ENCODE measurements around the gene CDK2AP2. TPM values are rescaled to one million over a fixed set of nuclear protein-coding genes. Genes with fewer than 3 reads are reported as not detected.

CDK2AP2 gene
- total RNA-seq, 4 donors from 2014 or later, result 90.0 to 240 (median 148) TPM

DNA sequence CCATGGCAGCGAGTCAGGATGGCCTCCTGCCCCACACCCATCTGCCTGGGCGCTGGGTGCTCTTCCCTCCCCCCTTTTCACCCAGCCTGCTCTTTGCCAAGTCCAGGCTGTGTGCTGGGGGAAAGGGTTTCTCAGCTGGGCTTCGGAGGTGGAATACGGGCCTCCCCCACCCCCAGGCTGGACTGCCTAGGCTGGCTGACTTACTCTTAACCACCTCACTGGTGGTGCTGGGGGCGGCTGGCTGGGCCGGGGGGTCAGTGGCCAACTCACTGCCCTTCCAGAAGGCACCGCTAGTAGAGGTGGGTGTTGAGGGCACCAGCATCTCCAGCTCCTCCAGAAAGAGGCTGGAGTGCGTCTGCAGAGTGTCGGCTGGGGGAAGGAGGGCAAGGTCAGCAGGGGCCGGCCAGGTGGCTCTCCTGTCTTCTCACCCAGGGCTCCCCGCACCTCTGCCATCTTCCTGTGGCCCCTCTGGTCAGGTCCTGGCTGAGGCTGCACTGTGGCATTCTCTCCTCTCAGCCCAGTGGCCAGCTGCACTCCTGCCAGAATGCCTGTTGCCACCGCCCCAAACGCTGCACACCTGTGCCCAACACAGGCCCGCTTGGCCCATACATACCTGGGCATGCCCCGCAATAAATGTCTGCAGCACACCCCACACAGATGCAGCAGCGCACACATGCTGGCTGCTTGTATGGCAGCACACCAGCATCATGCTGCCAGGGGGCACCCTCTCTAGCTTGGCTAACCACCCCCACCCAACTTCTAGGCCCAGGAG lies 12.5 kb downstream of the CDK2AP2 start:
- TF ChIP-seq POLR2A (IDR thresholded peaks at IDR 0.05) (no peak), CTCF (IDR thresholded peaks at IDR 0.05) (no peak)
- 94 to 97% methylated on average over 12 to 15 of the region's 16 CpGs for WGBS, 2 donors
- Histone ChIP-seq H3K36me3 (peaks cover 40 to 43% of the 10 kb centered on the region in 2 donors), H3K27me3 (no peaks in the 10 kb centered on the region), H3K4me1 (no peaks in the 10 kb centered on the region), H3K4me3 (replicated peaks in 1 of 3) (no peak overlapping the region), H3K27ac (no peak overlapping the region), H3K9me3 (no peaks in the 10 kb centered on the region)
- DNase-seq, result no peak
- intact Hi-C loops (cut with DNase I), result no loop called here

DNA sequence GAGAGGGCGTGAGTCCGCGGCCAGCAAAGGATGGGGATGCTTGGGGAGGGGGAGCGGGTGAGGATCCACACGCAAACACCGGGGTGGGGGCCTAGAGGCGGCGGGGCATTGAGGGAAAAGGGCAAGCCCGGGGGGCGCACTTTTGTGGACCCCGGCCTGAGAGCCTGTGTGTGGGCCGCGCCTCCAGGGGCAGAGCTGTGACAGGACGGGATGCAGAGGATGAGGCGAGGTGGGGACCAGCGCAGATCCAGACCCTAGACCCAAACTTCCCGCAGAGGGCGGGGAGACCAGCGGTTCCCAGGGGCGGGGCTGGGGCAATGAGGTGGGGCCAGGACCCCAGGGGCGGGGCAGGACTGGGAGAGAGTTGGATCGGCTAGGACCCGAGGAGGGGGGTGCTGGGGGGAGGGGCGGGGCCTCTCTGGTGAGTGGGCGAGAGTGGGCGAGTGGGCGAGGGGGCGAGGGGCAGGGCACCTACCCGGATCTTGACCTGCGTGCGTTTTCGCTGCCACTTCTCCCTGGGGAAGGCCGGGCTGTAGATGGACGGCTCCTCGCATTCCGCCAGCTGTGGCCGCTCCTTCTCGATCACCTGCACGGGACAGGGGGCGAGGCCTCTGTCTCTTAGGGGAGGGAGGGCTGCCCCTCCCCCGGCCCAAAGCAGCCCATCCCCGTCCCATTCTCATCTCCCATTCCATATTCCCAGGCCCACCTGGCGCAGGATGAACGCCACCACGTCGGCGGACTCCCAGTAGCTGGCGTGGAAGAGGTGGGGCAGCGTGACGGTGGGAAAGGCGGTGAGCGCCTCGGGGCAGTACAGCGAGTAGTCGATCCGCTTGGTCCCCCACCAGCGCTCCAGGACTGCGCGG lies 13.4 kb downstream of the CDK2AP2 start:
- Histone ChIP-seq H3K27ac (no peak overlapping the region), H3K4me1 (no peaks in the 10 kb centered on the region), H3K4me3 (replicated peaks in 1 of 3) (no peak overlapping the region), H3K36me3 (peaks cover 46 to 49% of the 10 kb centered on the region in 2 donors), H3K27me3 (no peaks in the 10 kb centered on the region), H3K9me3 (no peaks in the 10 kb centered on the region)
- DNase-seq, result no peak
- no peak for TF ChIP-seq POLR2A (IDR thresholded peaks at IDR 0.05)
- no peak for TF ChIP-seq CTCF (IDR thresholded peaks at IDR 0.05)
- intact Hi-C loops (cut with DNase I), result no loop called here
- 91 to 93% methylated on average over 52 to 54 of the region's 59 CpGs for WGBS, 2 donors

DNA sequence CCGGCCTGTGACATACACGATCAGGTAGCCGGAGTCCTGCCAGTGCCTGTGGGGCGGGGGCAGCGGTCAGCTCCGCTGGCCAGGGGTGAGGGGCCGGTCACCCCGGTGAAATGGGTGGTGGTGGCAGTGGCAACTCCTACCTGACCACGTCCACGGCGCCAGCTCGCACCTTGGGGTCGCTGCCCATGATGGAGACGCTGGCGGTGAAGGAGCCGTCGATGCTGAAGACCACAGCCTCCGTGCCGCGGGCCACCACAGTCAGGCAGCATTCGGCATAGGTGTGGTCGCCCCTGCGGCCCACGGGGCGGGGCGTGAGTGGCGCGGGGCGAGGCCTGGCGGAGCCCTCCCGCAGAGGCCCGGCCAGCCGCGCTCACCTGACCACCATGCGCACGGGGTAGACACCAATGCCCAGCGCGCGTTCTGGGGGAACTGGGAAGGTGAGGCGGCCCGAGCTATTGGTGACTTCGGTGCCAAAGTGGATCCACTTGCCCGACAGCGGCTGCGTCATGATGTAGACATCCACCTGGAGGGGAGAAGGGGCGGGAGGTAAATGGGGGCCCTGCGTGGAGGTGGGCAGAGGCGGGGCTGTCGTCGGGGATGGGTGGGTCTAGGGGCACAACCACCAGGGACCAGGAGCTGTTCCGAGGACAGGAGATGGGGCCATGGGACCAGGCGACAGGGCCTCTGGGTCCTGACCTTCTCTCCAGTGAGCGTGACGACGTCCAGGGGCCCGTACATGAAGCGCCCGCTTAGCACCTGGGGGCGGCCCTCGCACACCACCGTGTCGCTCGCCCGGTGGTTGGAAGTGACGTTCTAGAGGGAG lies 14.2 kb downstream of the CDK2AP2 start:
- Histone ChIP-seq H3K27ac (no peak overlapping the region), H3K36me3 (peaks cover 46 to 57% of the 10 kb centered on the region in 2 donors), H3K4me3 (replicated peaks in 1 of 3) (no peak overlapping the region), H3K27me3 (no peaks in the 10 kb centered on the region), H3K9me3 (no peaks in the 10 kb centered on the region), H3K4me1 (no peaks in the 10 kb centered on the region)
- no peak for DNase-seq
- intact Hi-C loops (cut with DNase I), result no loop called here
- 95 to 96% methylated on average over 37 to 56 of the region's 65 CpGs for WGBS, 2 donors
- no peak for TF ChIP-seq POLR2A (IDR thresholded peaks at IDR 0.05)
- no peak for TF ChIP-seq CTCF (IDR thresholded peaks at IDR 0.05)

GRCh38 chr11:67492801-67493547 lies 15.0 kb downstream of the CDK2AP2 start:
- no peaks in the 10 kb centered on the region for H3K4me1 ChIP-seq
- TF ChIP-seq POLR2A (IDR thresholded peaks at IDR 0.05) (no peak), CTCF (IDR thresholded peaks at IDR 0.05) (no peak)
- peaks cover 46 to 59% of the 10 kb centered on the region in 2 donors for H3K36me3 ChIP-seq
- intact Hi-C loops (cut with DNase I), result no loop called here
- H3K9me3 ChIP-seq, result no peaks in the 10 kb centered on the region
- no peak overlapping the region for H3K27ac ChIP-seq
- DNase-seq, result no peak
- 93 to 100% methylated on average over 3 to 30 of the region's 46 CpGs for WGBS, 2 donors
- no peak overlapping the region for H3K4me3 ChIP-seq (replicated peaks in 1 of 3)
- H3K27me3 ChIP-seq, result no peaks in the 10 kb centered on the region

Measured in thyroid gland (tissue), 4 donors.